T-helper 17 cell (primary cell): ENCODE data around the gene TECR. TPM values are rescaled to one million over a fixed set of nuclear protein-coding genes. Genes with fewer than 3 reads are reported as not detected.

Experiments used
- ATAC-seq: fragments of 150-1000 bp; cut with Tn5 transposase; 2 replicates; pipeline ENCODE4 v1.10.0; 2021; ENCODE audit warnings: mild to moderate bottlenecking, moderate library complexity
- DNase-seq, 3 donors: peaks; one replicate each; pipeline versions ENCODE4 v3.0.0 to v3.0.0-alpha.2; 2020 to 2021
- H3K9me3 ChIP-seq: one replicate; pipeline ENCODE4 v1.7.0; 2013; ENCODE audit warnings: low read length, mild to moderate bottlenecking; ENCODE audit not compliant: control insufficient read depth, poor library complexity, severe bottlenecking
- H3K27ac Mint-ChIP-seq: one replicate; pipeline ENCODE4 v1.8.0; 2022; ENCODE audit warnings: mild to moderate bottlenecking, moderate library complexity, mixed read lengths
- H3K27me3 Mint-ChIP-seq: one replicate; pipeline ENCODE4 v1.8.0; 2022; ENCODE audit warnings: mixed read lengths
- H3K36me3 Mint-ChIP-seq: one replicate; pipeline ENCODE4 v1.8.0; 2022; ENCODE audit warnings: low read depth, mixed read lengths
- H3K4me1 Mint-ChIP-seq: one replicate; pipeline ENCODE4 v1.8.0; 2022; ENCODE audit warnings: mild to moderate bottlenecking, mixed read lengths
- H3K4me3 Mint-ChIP-seq: one replicate; pipeline ENCODE4 v1.8.0; 2022; ENCODE audit warnings: mild to moderate bottlenecking, moderate library complexity, mixed read lengths
- total RNA-seq, 4 donors: library from RNA in 2 of 4; stranded (reverse) in 2 of 4; gene quantifications; one replicate each; pipeline ENCODE4 v1.2.3 and lab custom pipeline; 2022 to 2026

Gene TECR
- total RNA-seq, 2 donors from 2014 or later, result 111 to 125 TPM

DNA sequence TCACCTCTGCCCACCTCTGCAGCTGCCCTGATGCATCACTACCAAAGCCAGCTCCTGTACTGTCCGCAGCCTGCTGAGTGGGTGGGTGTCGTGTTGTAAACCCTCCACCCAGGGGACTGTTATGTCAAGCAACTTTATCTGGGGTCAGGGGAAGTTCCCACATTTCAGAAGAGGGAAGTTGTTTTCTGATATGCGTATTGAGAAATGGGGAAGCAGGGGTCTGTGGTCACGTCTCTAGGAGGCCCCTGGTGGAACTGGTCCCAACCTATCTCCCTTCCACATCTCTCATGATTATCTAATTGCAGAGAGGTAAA, 84.7 kb downstream of the TECR start:
- Mint-ChIP-seq H3K4me1 (peaks cover 4% of the 10 kb centered on the region), H3K27ac (peak overlapping the region; percentile 53), H3K27me3 (peaks cover 4% of the 10 kb centered on the region), H3K36me3 (peaks cover 3% of the 10 kb centered on the region), H3K4me3 (no peak overlapping the region)
- no peaks in the 10 kb centered on the region for H3K9me3 ChIP-seq
- DNase-seq, result no peak
- ATAC-seq, result peak; percentile 72

Other genes starting within 250 kb of the TECR start
- gene ADGRE5, start 148.2 kb upstream of the TECR start, total RNA-seq, result 1,000 to 10,000 TPM; 1,097 to 1,799 TPM
- gene DDX39A, start 110.3 kb upstream of the TECR start, total RNA-seq, result 100 to 1,000 TPM; 276 to 284 TPM
- 100 to 1,000 TPM; 163 to 202 TPM for gene PKN1, start 96.3 kb upstream of the TECR start, total RNA-seq
- not detected for gene PTGER1, start 54.2 kb upstream of the TECR start, total RNA-seq
- gene GIPC1, start 33.5 kb upstream of the TECR start, total RNA-seq, result 10 to 100 TPM; 34.8 to 38.6 TPM
- gene DNAJB1, start 11.2 kb upstream of the TECR start, total RNA-seq, result 100 to 1,000 TPM; 483 to 558 TPM
- 10 to 100 TPM; 60.7 to 62.5 TPM for gene NDUFB7, start 42.5 kb downstream of the TECR start, total RNA-seq
- gene CLEC17A, start 53.5 kb downstream of the TECR start, total RNA-seq, result 1 to 10 TPM in 1 of 2 donors, under 1 TPM in 1; 0.34 to 2.4 TPM
- gene ADGRE3, start 145.2 kb downstream of the TECR start, total RNA-seq, result under 1 TPM in 1 of 2 donors, not detected in 1; 0.15 TPM
- 10 to 100 TPM; 17.6 to 22.7 TPM for gene ZNF333, start 160.5 kb downstream of the TECR start, total RNA-seq
- gene ADGRE2, start 249.0 kb downstream of the TECR start, total RNA-seq, result 10 to 100 TPM in 1 of 2 donors, 1 to 10 TPM in 1; 5.3 to 20.6 TPM